Colonic mucosa (tissue), 4 donors: ENCODE data around the gene FOXP1. TPM values are rescaled to one million over a fixed set of nuclear protein-coding genes. Genes with fewer than 3 reads are reported as not detected.

Experiments
- DNase-seq: peaks from one replicate; pipeline ENCODE4 v3.0.0-alpha.2; 2020
- H3K27ac ChIP-seq: fragments of 200-600 bp; one replicate; pipeline ENCODE4 v1.8.0; 2021
- H3K27me3 ChIP-seq: fragments of 200-600 bp; one replicate; pipeline ENCODE4 v1.8.0; 2021
- H3K36me3 ChIP-seq: fragments of 200-600 bp; one replicate; pipeline ENCODE4 v1.8.0; 2021
- H3K4me1 ChIP-seq: fragments of 200-600 bp; one replicate; pipeline ENCODE4 v1.8.0; 2021; ENCODE audit warnings: mild to moderate bottlenecking
- H3K4me3 ChIP-seq: fragments of 200-600 bp; one replicate; pipeline ENCODE4 v1.8.0; 2021
- H3K9ac ChIP-seq, 2 donors: one replicate each; pipeline ENCODE4 v1.7.0; 2013; ENCODE audit warnings: control low read depth in 2 of 2, low read depth in 2 of 2, low read length in 2 of 2
- H3K9me3 ChIP-seq: fragments of 200-600 bp; one replicate; pipeline ENCODE4 v1.8.0; 2021
- CTCF ChIP-seq: fragments of 200-600 bp; IDR thresholded peaks from one replicate; pipeline ENCODE4 v1.8.0; 2022; ENCODE audit warnings: antibody characterized with exemption, mild to moderate bottlenecking
- intact Hi-C: fragments of 100-400 bp; cut with DNase I; formaldehyde crosslinking; loops from one replicate; pipeline ENCODE4 v1.14.1; 2022
- total RNA-seq, 2 donors: library from RNA; stranded (reverse); fragmentation: NEBNext Ultra II Directional in 1 of 2; extraction: Animal tissue kit (Norgen Biotek cat#: 25700) in 1 of 2; gene quantifications; one replicate each; pipeline ENCODE4 v1.2.1, GENCODE V29; 2021
- donor health status: healthy.
- donor health status: DM: no; HTN: no; CAD: no.
- donor health status: DM: no; HTN: no; CAD: no.

The FOXP1 gene
- total RNA-seq, 2 donors from 2014 or later, result 127 to 128 TPM

- DNase-seq, result no peak
- no peak overlapping the region for H3K9ac ChIP-seq
- no peak overlapping the region for H3K4me3 ChIP-seq
- no peaks in the 10 kb centered on the region for H3K27me3 ChIP-seq
- no peaks in the 10 kb centered on the region for H3K9me3 ChIP-seq
- intact Hi-C loops, result no loop called here
- H3K4me1 ChIP-seq, result peaks cover 8% of the 10 kb centered on the region
- no peak for TF ChIP-seq CTCF
- no peaks in the 10 kb centered on the region for H3K36me3 ChIP-seq
- H3K27ac ChIP-seq, result no peak overlapping the region
Measured at GRCh38 chr3:71575433-71575832, 8.1 kb downstream of the FOXP1 start.

DNA sequence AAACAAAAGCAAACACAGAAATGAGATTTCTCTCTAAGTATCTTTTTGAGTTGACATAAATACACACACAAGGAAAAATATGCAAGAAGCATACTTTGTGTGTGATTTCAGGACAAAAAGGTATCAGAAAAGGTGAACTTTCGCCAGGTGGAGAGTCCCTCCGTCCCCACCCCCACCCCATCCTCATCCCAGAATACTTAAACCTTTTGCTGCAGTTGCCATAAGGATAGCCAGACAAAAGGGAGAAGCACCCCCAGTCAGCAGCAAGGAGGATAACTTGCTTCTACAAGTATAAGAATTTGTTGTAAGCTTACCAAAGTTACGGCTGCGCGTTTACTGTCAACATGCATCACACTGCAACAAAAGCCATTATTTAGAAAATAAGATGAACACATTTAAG lies 10.3 kb downstream of the FOXP1 start:
- Histone ChIP-seq H3K36me3 (no peaks in the 10 kb centered on the region), H3K27me3 (no peaks in the 10 kb centered on the region), H3K27ac (no peak overlapping the region), H3K9ac (no peak overlapping the region), H3K9me3 (no peaks in the 10 kb centered on the region), H3K4me1 (peaks cover 8% of the 10 kb centered on the region), H3K4me3 (no peak overlapping the region)
- DNase-seq, result no peak
- intact Hi-C loops, result no loop called here
- no peak for TF ChIP-seq CTCF

- intact Hi-C loops, result no loop called here
- TF ChIP-seq CTCF, result no peak
- Histone ChIP-seq H3K9me3 (no peaks in the 10 kb centered on the region), H3K4me1 (no peaks in the 10 kb centered on the region), H3K27ac (no peak overlapping the region), H3K9ac (no peak overlapping the region), H3K4me3 (no peak overlapping the region), H3K36me3 (no peaks in the 10 kb centered on the region), H3K27me3 (no peaks in the 10 kb centered on the region)
- no peak for DNase-seq
Measured at GRCh38 chr3:71570546-71570945, 13.0 kb downstream of the FOXP1 start.

DNA sequence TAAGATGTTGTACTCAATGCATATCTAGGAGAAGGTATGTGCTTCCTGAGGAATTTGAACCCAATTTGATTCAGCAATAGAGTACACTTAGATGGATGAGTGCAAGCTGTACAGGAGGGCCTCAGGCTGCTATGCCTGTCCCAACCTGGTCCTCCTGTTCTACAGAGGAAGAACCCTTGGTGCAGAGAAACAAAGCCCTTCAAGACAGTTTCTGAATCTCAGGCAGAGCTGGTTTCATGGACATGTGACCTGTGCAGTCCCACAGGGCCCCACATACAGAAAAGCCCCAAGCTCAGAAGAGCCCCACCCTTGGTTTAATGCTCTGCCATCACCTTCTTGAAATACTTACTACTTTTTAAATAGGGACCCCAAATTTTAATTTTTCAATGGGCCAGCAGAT lies 15.3 kb downstream of the FOXP1 start:
- Histone ChIP-seq H3K27ac (no peak overlapping the region), H3K4me3 (no peak overlapping the region), H3K36me3 (no peaks in the 10 kb centered on the region), H3K9ac (no peak overlapping the region), H3K4me1 (no peaks in the 10 kb centered on the region), H3K9me3 (no peaks in the 10 kb centered on the region), H3K27me3 (no peaks in the 10 kb centered on the region)
- intact Hi-C loops, result no loop called here
- TF ChIP-seq CTCF, result no peak
- no peak for DNase-seq

- Histone ChIP-seq H3K9me3 (no peaks in the 10 kb centered on the region), H3K9ac (no peak overlapping the region), H3K36me3 (no peaks in the 10 kb centered on the region), H3K4me1 (peaks cover 2% of the 10 kb centered on the region), H3K27ac (no peak overlapping the region), H3K4me3 (no peak overlapping the region), H3K27me3 (no peaks in the 10 kb centered on the region)
- no peak for DNase-seq
- no peak for TF ChIP-seq CTCF
- intact Hi-C loops, result no loop called here
Measured at GRCh38 chr3:71566776-71567175, 16.8 kb downstream of the FOXP1 start.

DNA sequence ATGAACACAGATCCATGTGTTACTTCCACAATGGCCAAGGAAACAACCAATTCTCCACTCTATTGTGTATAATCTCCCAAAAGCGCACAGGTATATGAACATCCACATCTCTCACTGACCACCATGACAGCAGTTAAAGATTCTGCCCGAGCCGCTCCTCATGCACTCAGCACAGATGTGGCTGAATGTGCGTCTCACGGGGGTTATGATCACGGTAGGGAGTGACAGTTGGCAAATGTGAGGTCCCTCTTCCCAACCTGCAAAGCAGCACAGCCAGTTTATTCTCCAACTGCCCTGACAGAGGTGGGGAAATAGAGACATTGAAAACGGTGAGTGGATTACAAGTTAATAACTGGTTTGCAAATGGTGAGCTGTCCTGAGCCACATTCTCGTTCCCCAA lies 17.6 kb downstream of the FOXP1 start:
- Histone ChIP-seq H3K4me3 (no peak overlapping the region), H3K27ac (no peak overlapping the region), H3K9ac (no peak overlapping the region), H3K36me3 (no peaks in the 10 kb centered on the region), H3K9me3 (no peaks in the 10 kb centered on the region), H3K4me1 (peaks cover 2% of the 10 kb centered on the region), H3K27me3 (no peaks in the 10 kb centered on the region)
- intact Hi-C loops, result no loop called here
- TF ChIP-seq CTCF, result no peak
- DNase-seq, result no peak
